Astrocyte (in vitro differentiated cells and primary cell): Measurements from ENCODE around the gene LIMK1.

Source experiments
- EZH2 ChIP-seq: IDR thresholded peaks from 2 replicates; pipeline ENCODE4 v1.6.1; 2012; ENCODE audit warnings: mild to moderate bottlenecking, low read length, inconsistent platforms; ENCODE audit not compliant: insufficient read depth
- TF ChIP-seq, protein P1 (sequence below): IDR thresholded peaks from 2 replicates; pipeline ENCODE4 v1.5.1; 2011; ENCODE audit warnings: low read depth, mild to moderate bottlenecking, inconsistent platforms, low read length, moderate library complexity; ENCODE audit not compliant: insufficient read depth

- TF ChIP-seq, protein P1, sequence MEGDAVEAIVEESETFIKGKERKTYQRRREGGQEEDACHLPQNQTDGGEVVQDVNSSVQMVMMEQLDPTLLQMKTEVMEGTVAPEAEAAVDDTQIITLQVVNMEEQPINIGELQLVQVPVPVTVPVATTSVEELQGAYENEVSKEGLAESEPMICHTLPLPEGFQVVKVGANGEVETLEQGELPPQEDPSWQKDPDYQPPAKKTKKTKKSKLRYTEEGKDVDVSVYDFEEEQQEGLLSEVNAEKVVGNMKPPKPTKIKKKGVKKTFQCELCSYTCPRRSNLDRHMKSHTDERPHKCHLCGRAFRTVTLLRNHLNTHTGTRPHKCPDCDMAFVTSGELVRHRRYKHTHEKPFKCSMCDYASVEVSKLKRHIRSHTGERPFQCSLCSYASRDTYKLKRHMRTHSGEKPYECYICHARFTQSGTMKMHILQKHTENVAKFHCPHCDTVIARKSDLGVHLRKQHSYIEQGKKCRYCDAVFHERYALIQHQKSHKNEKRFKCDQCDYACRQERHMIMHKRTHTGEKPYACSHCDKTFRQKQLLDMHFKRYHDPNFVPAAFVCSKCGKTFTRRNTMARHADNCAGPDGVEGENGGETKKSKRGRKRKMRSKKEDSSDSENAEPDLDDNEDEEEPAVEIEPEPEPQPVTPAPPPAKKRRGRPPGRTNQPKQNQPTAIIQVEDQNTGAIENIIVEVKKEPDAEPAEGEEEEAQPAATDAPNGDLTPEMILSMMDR, result no peak
- TF ChIP-seq EZH2, result no peak
These were observed 72.3 kb downstream of the LIMK1 start for GRCh38 chr7:74155810-74156395.
